ENCODE measurements around the gene TMEM200B. TPM values are rescaled to one million over a fixed set of nuclear protein-coding genes. Genes with fewer than 3 reads are reported as not detected.
"Not testable (repeated sequence)": the region's sequence is repeated elsewhere in the genome, so short reads cannot be mapped to it uniquely, and the experiment has no call there.

TMEM200B gene
- total RNA-seq, 1 donor from 2014 or later = 2.1 TPM

- no peak for DNase-seq (ENCODE audit: low read depth)
- Histone ChIP-seq H3K4me3 (ENCODE audit: low read depth, low read length) (no peak overlapping the region), H3K36me3 (ENCODE audit: control insufficient read depth, insufficient read depth, low read length) (peaks cover 1% of the 10 kb centered on the region), H3K27me3 (ENCODE audit: control insufficient read depth, insufficient read depth, low read length) (no peaks in the 10 kb centered on the region)
- no peak for TF ChIP-seq CTCF (IDR thresholded peaks at IDR 0.05; ENCODE audit: insufficient read depth, low read length, poor library complexity, severe bottlenecking)
These were observed 33.0 kb upstream of the TMEM200B start for GRCh38 chr1:29156543-29157268.

- H3K36me3 ChIP-seq (ENCODE audit: control insufficient read depth, insufficient read depth, low read length) = peaks cover 1% of the 10 kb centered on the region
- no peak for DNase-seq (ENCODE audit: low read depth)
- TF ChIP-seq CTCF (IDR thresholded peaks at IDR 0.05; ENCODE audit: insufficient read depth, low read length, poor library complexity, severe bottlenecking) = no peak
- no peak overlapping the region for H3K4me3 ChIP-seq (ENCODE audit: low read depth, low read length)
- no peaks in the 10 kb centered on the region for H3K27me3 ChIP-seq (ENCODE audit: control insufficient read depth, insufficient read depth, low read length)
These were observed 28.5 kb upstream of the TMEM200B start for GRCh38 chr1:29152046-29152805.

- not testable (repeated sequence) for H3K36me3 ChIP-seq (ENCODE audit: control insufficient read depth, insufficient read depth, low read length); H3K27me3 ChIP-seq (ENCODE audit: control insufficient read depth, insufficient read depth, low read length); DNase-seq (ENCODE audit: low read depth); H3K4me3 ChIP-seq (ENCODE audit: low read depth, low read length)
These were observed 26.6 kb upstream of the TMEM200B start for GRCh38 chr1:29150346-29150745.

- H3K36me3 ChIP-seq (ENCODE audit: control insufficient read depth, insufficient read depth, low read length) = peaks cover 3% of the 10 kb centered on the region
- no peaks in the 10 kb centered on the region for H3K27me3 ChIP-seq (ENCODE audit: control insufficient read depth, insufficient read depth, low read length)
- H3K4me3 ChIP-seq (ENCODE audit: low read depth, low read length) = no peak overlapping the region
- DNase-seq (ENCODE audit: low read depth) = no peak
- no peak for TF ChIP-seq CTCF (IDR thresholded peaks at IDR 0.05; ENCODE audit: insufficient read depth, low read length, poor library complexity, severe bottlenecking)
These were observed 25.2 kb upstream of the TMEM200B start for GRCh38 chr1:29148656-29149491.

- TF ChIP-seq CTCF (IDR thresholded peaks at IDR 0.05; ENCODE audit: insufficient read depth, low read length, poor library complexity, severe bottlenecking) = no peak
- no peak for DNase-seq (ENCODE audit: low read depth)
- H3K4me3 ChIP-seq (ENCODE audit: low read depth, low read length) = no peak overlapping the region
- no peaks in the 10 kb centered on the region for H3K27me3 ChIP-seq (ENCODE audit: control insufficient read depth, insufficient read depth, low read length)
- peaks cover 2% of the 10 kb centered on the region for H3K36me3 ChIP-seq (ENCODE audit: control insufficient read depth, insufficient read depth, low read length)
These were observed 22.2 kb upstream of the TMEM200B start for GRCh38 chr1:29145739-29146437.

All from kidney epithelial cell (primary cell).